ENCODE measurements around the gene ABHD6.
"Not testable (repeated sequence)": the region's sequence is repeated elsewhere in the genome, so short reads cannot be mapped to it uniquely, and the experiment has no call there.

ABHD6 gene

DNA sequence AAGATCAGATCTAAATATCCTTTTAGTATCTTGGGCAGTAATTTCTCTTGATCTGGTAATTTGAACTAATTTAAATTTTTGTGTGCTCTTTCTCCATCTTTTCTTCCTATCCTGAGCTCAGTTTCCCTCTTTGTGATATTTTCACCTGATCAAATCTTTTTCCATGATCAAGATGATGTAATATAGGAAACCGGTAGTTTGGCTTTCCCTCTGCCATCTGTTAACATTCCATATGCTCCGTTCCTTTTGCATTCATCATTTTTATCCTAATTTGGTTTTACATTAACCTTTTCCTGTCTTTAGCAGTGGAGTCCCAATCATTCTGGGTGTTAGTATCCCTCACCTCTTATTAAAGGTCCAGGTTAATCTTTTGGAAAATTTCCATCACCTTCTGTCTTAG lies 5.9 kb upstream of the ABHD6 start:
- no peaks in the 10 kb centered on the region for H3K27me3 ChIP-seq (ENCODE audit: low read depth, low read length)
- no peaks in the 10 kb centered on the region for H3K36me3 ChIP-seq (ENCODE audit: control insufficient read depth in 1 of 2, insufficient read depth in 2 of 2, low read length in 2 of 2)
- H3K9me3 ChIP-seq (ENCODE audit: control insufficient read depth in 1 of 2, low read length in 2 of 2) = no peaks in the 10 kb centered on the region
- no peak overlapping the region for H3K27ac ChIP-seq (ENCODE audit: low read length)
- H3K4me1 ChIP-seq (ENCODE audit: control insufficient read depth in 1 of 2, insufficient read depth in 2 of 2, low read length in 2 of 2) = no peaks in the 10 kb centered on the region
- no peak overlapping the region for H3K4me3 ChIP-seq (ENCODE audit: low read depth in 1 of 2, low read length in 2 of 2)

GRCh38 chr3:58234516-58234931 lies 3.1 kb upstream of the ABHD6 start:
- peaks cover 4 to 12% of the 10 kb centered on the region in 2 donors for H3K4me1 ChIP-seq (ENCODE audit: control insufficient read depth in 1 of 2, insufficient read depth in 2 of 2, low read length in 2 of 2)
- H3K36me3 ChIP-seq (ENCODE audit: control insufficient read depth in 1 of 2, insufficient read depth in 2 of 2, low read length in 2 of 2) = no peaks in the 10 kb centered on the region
- no peaks in the 10 kb centered on the region for H3K27me3 ChIP-seq (ENCODE audit: low read depth, low read length)
- H3K27ac ChIP-seq (ENCODE audit: low read length) = no peak overlapping the region
- no peak overlapping the region for H3K4me3 ChIP-seq (ENCODE audit: low read depth in 1 of 2, low read length in 2 of 2)
- H3K9me3 ChIP-seq (ENCODE audit: control insufficient read depth in 1 of 2, low read length in 2 of 2) = no peaks in the 10 kb centered on the region

- Histone ChIP-seq H3K27me3 (ENCODE audit: low read depth, low read length) (no peaks in the 10 kb centered on the region), H3K4me1 (ENCODE audit: control insufficient read depth in 1 of 2, insufficient read depth in 2 of 2, low read length in 2 of 2) (peaks cover 4 to 12% of the 10 kb centered on the region in 2 donors), H3K36me3 (ENCODE audit: control insufficient read depth in 1 of 2, insufficient read depth in 2 of 2, low read length in 2 of 2) (no peaks in the 10 kb centered on the region), H3K27ac (ENCODE audit: low read length) (no peak overlapping the region), H3K9me3 (ENCODE audit: control insufficient read depth in 1 of 2, low read length in 2 of 2) (no peaks in the 10 kb centered on the region), H3K4me3 (ENCODE audit: low read depth in 1 of 2, low read length in 2 of 2) (no peak overlapping the region)
Measured at GRCh38 chr3:58235970-58236369, 1.6 kb upstream of the ABHD6 start.

DNA sequence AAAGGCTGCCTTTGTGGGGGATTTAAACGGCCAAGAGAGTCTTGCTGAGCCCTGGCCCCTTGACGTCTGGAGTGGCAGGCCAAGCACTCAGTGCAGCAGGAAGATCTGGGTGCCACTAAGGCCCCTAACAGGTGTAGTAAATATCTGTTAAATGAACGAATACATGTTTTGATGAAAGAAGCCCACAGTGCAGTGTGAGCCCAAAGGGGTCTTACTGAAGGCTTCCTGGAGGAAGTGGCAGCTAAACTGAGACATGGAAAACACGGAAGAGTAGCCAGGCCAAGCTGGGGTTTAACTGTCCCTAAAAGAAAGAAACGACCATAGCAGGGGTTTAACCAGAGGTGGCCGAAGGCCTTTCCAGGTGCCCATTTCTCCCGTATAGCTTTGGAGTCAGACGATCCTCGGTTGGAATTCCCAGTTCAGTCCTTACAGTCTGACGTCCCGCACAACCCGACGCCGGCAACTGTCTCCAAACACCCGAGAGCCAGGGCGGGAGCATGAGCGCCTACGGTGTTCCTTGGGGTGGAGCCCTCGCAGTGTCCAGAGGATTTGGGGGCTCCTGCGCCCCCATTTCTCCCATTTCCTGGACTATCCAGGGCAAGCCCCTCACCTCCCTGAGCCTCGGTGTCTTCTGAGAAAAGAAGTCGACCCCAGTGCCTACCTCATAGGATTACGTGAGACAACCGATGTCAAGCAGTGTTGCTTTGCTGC lies 910 bp upstream of the ABHD6 start:
- H3K27ac ChIP-seq (ENCODE audit: low read length) = peak overlapping the region; percentile 69

GRCh38 chr3:58237941-58238681 lies 519 bp downstream of the ABHD6 start:
- Histone ChIP-seq H3K4me3 (ENCODE audit: low read depth in 1 of 2, low read length in 2 of 2) (peak overlapping the region; percentile 79 to 88), H3K4me1 (ENCODE audit: control insufficient read depth in 1 of 2, insufficient read depth in 2 of 2, low read length in 2 of 2) (peaks cover 11 to 12% of the 10 kb centered on the region in 2 donors), H3K27me3 (ENCODE audit: low read depth, low read length) (no peaks in the 10 kb centered on the region), H3K27ac (ENCODE audit: low read length) (no peak overlapping the region), H3K36me3 (ENCODE audit: control insufficient read depth in 1 of 2, insufficient read depth in 2 of 2, low read length in 2 of 2) (no peaks in the 10 kb centered on the region), H3K9me3 (ENCODE audit: control insufficient read depth in 1 of 2, low read length in 2 of 2) (no peaks in the 10 kb centered on the region)

More for the DNA sequence above, 910 bp upstream of the ABHD6 start:
- peak overlapping the region; percentile 88 to 89 for H3K4me3 ChIP-seq (ENCODE audit: low read depth in 1 of 2, low read length in 2 of 2)
- no peaks in the 10 kb centered on the region for H3K9me3 ChIP-seq (ENCODE audit: control insufficient read depth in 1 of 2, low read length in 2 of 2)
- H3K4me1 ChIP-seq (ENCODE audit: control insufficient read depth in 1 of 2, insufficient read depth in 2 of 2, low read length in 2 of 2) = peaks cover 11 to 12% of the 10 kb centered on the region in 2 donors
- H3K36me3 ChIP-seq (ENCODE audit: control insufficient read depth in 1 of 2, insufficient read depth in 2 of 2, low read length in 2 of 2) = no peaks in the 10 kb centered on the region
- no peaks in the 10 kb centered on the region for H3K27me3 ChIP-seq (ENCODE audit: low read depth, low read length)

DNA sequence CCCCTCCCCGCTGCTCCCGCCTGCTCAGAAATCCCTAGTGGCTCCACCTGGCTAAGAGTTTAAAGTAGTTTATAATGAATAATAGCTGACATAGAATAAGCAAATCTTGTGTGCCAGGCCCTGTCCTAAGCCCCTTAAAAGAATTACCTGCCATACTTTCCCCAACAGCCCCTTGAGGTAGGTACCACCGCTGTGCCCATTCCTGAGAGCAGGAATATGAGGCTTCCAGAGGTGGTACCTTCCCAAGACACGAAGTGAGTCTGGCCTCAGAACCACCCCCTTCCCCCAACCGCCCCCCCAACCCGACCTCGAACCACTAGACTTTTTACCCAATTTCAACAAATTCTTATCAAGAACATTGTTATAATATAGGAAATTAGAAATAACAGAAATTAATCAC lies 1.2 kb downstream of the ABHD6 start:
- Histone ChIP-seq H3K27ac (ENCODE audit: low read length) (no peak overlapping the region), H3K9me3 (ENCODE audit: control insufficient read depth in 1 of 2, low read length in 2 of 2) (no peaks in the 10 kb centered on the region), H3K36me3 (ENCODE audit: control insufficient read depth in 1 of 2, insufficient read depth in 2 of 2, low read length in 2 of 2) (no peaks in the 10 kb centered on the region), H3K27me3 (ENCODE audit: low read depth, low read length) (no peaks in the 10 kb centered on the region), H3K4me1 (ENCODE audit: control insufficient read depth in 1 of 2, insufficient read depth in 2 of 2, low read length in 2 of 2) (peaks cover 11 to 12% of the 10 kb centered on the region in 2 donors), H3K4me3 (ENCODE audit: low read depth in 1 of 2, low read length in 2 of 2) (peak overlapping the region; percentile 79 to 88)

- H3K27ac ChIP-seq (ENCODE audit: low read length) = no peak overlapping the region
- H3K4me1 ChIP-seq (ENCODE audit: control insufficient read depth in 1 of 2, insufficient read depth in 2 of 2, low read length in 2 of 2) = peaks cover 11 to 12% of the 10 kb centered on the region in 2 donors
- no peaks in the 10 kb centered on the region for H3K9me3 ChIP-seq (ENCODE audit: control insufficient read depth in 1 of 2, low read length in 2 of 2)
- no peaks in the 10 kb centered on the region for H3K36me3 ChIP-seq (ENCODE audit: control insufficient read depth in 1 of 2, insufficient read depth in 2 of 2, low read length in 2 of 2)
- no peak overlapping the region for H3K4me3 ChIP-seq (ENCODE audit: low read depth in 1 of 2, low read length in 2 of 2)
- H3K27me3 ChIP-seq (ENCODE audit: low read depth, low read length) = no peaks in the 10 kb centered on the region
Measured at GRCh38 chr3:58241306-58242044, 3.9 kb downstream of the ABHD6 start.

- Histone ChIP-seq H3K9me3 (ENCODE audit: control insufficient read depth in 1 of 2, low read length in 2 of 2) (no peaks in the 10 kb centered on the region), H3K36me3 (ENCODE audit: control insufficient read depth in 1 of 2, insufficient read depth in 2 of 2, low read length in 2 of 2) (no peaks in the 10 kb centered on the region), H3K4me3 (ENCODE audit: low read depth in 1 of 2, low read length in 2 of 2) (no peak overlapping the region), H3K27me3 (ENCODE audit: low read depth, low read length) (no peaks in the 10 kb centered on the region), H3K4me1 (ENCODE audit: control insufficient read depth in 1 of 2, insufficient read depth in 2 of 2, low read length in 2 of 2) (peaks cover 11 to 12% of the 10 kb centered on the region in 2 donors), H3K27ac (ENCODE audit: low read length) (no peak overlapping the region)
Measured at GRCh38 chr3:58242340-58242739, 4.7 kb downstream of the ABHD6 start.

- H3K4me3 ChIP-seq (ENCODE audit: low read depth in 1 of 2, low read length in 2 of 2); H3K27me3 ChIP-seq (ENCODE audit: low read depth, low read length); H3K9me3 ChIP-seq (ENCODE audit: control insufficient read depth in 1 of 2, low read length in 2 of 2); H3K27ac ChIP-seq (ENCODE audit: low read length); H3K36me3 ChIP-seq (ENCODE audit: control insufficient read depth in 1 of 2, insufficient read depth in 2 of 2, low read length in 2 of 2): not testable (repeated sequence)
- peaks cover 11 to 12% of the 10 kb centered on the region in 2 donors for H3K4me1 ChIP-seq (ENCODE audit: control insufficient read depth in 1 of 2, insufficient read depth in 2 of 2, low read length in 2 of 2)
Measured at GRCh38 chr3:58242860-58243259, 5.3 kb downstream of the ABHD6 start.

DNA sequence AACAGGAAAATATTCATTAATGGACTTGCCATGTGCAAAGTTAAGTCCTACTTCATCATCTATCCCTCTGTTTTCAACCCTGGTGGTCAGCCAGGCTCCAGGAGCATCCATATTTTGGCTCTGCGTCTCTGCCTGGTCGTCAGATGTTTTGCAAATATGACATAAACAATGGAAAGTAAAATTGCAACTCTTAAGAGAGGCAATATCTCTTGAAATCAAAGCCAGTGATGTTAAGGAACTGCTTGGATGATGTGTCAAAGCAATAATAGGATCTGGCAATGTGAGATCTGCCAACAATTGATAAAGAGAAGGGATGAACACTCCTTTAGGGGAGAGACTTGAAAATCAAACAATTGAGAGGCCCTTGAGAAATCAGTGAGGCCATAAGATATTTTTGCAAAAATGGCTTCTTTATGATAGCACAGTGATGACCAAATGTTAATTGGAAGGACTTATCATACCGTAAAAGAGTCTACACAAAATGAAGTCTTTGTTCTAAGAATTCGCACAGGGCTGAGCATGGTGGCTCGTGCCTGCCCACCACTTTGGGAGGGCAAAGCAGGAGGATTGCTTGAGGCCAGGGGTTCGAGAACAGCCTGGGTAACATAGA lies 6.5 kb downstream of the ABHD6 start:
- Histone ChIP-seq H3K27me3 (ENCODE audit: low read depth, low read length) (no peaks in the 10 kb centered on the region), H3K4me3 (ENCODE audit: low read depth in 1 of 2, low read length in 2 of 2) (no peak overlapping the region), H3K9me3 (ENCODE audit: control insufficient read depth in 1 of 2, low read length in 2 of 2) (no peaks in the 10 kb centered on the region), H3K27ac (ENCODE audit: low read length) (no peak overlapping the region), H3K36me3 (ENCODE audit: control insufficient read depth in 1 of 2, insufficient read depth in 2 of 2, low read length in 2 of 2) (no peaks in the 10 kb centered on the region), H3K4me1 (ENCODE audit: control insufficient read depth in 1 of 2, insufficient read depth in 2 of 2, low read length in 2 of 2) (peaks cover 4 to 7% of the 10 kb centered on the region in 2 donors)
